Ishikawa (cell line): ENCODE data around the gene TMEM186.

Experiments used
- CEBPB ChIP-seq: IDR thresholded peaks from 2 replicates; pipeline ENCODE4 v1.6.1; 2012
- CREB1 ChIP-seq: IDR thresholded peaks from 2 replicates; pipeline ENCODE4 v1.6.1; 2012; ENCODE audit warnings: low read depth
- EGR1 ChIP-seq: IDR thresholded peaks from 2 replicates; pipeline ENCODE4 v1.6.1; 2012
- EP300 ChIP-seq: IDR thresholded peaks from 2 replicates; pipeline ENCODE4 v1.6.1; 2012; ENCODE audit warnings: borderline replicate concordance
- FOXM1 ChIP-seq: IDR thresholded peaks from 2 replicates; pipeline ENCODE4 v1.6.1; 2012; ENCODE audit warnings: low read depth, borderline replicate concordance
- MAX ChIP-seq: IDR thresholded peaks from 2 replicates; pipeline ENCODE4 v1.6.1; 2012
- NFIC ChIP-seq: IDR thresholded peaks from 2 replicates; pipeline ENCODE4 v1.6.1; 2012
- RAD21 ChIP-seq: IDR thresholded peaks from 2 replicates; pipeline ENCODE4 v1.6.1; 2012; ENCODE audit warnings: low read depth
- REST ChIP-seq: IDR thresholded peaks from 2 replicates; pipeline ENCODE4 v1.6.1; 2012; ENCODE audit warnings: low read depth, mild to moderate bottlenecking
- TAF1 ChIP-seq: IDR thresholded peaks from 2 replicates; pipeline ENCODE4 v1.6.1; 2012; ENCODE audit warnings: low read depth, mild to moderate bottlenecking
- TCF12 ChIP-seq: IDR thresholded peaks from 2 replicates; pipeline ENCODE4 v1.6.1; 2012; ENCODE audit warnings: low read depth
- TEAD4 ChIP-seq: IDR thresholded peaks from 2 replicates; pipeline ENCODE4 v1.6.1; 2012
- USF1 ChIP-seq: IDR thresholded peaks from 2 replicates; pipeline ENCODE4 v1.6.1; 2012
- YY1 ChIP-seq: IDR thresholded peaks from 2 replicates; pipeline ENCODE4 v1.6.1; 2012; ENCODE audit warnings: low read depth
- ZBTB7A ChIP-seq: IDR thresholded peaks from 2 replicates; pipeline ENCODE4 v1.6.1; 2012; ENCODE audit warnings: low read depth

TMEM186 gene

GRCh38 chr16:8812162-8812843 is 14.9 kb upstream of the TMEM186 start:
- no peak for TF ChIP-seq CREB1
- TF ChIP-seq USF1 = no peak

- TF ChIP-seq TAF1 (no peak), TEAD4 (no peak), YY1 (no peak), EGR1 (no peak), NFIC (no peak), TCF12 (no peak), USF1 (no peak), MAX (no peak), RAD21 (no peak), ZBTB7A (no peak), CREB1 (no peak), REST (no peak)
These were observed 11.3 kb upstream of the TMEM186 start for GRCh38 chr16:8808613-8809353.

- TF ChIP-seq CREB1 (no peak), TAF1 (no peak), EGR1 (no peak), RAD21 (no peak), TCF12 (no peak), TEAD4 (no peak), FOXM1 (no peak), CEBPB (no peak), REST (no peak), YY1 (no peak), MAX (no peak), NFIC (no peak), ZBTB7A (no peak), EP300 (no peak)
These were observed 10.6 kb upstream of the TMEM186 start for GRCh38 chr16:8808009-8808408.

GRCh38 chr16:8807189-8807588 is 9.8 kb upstream of the TMEM186 start:
- TF ChIP-seq CREB1 = no peak

GRCh38 chr16:8806272-8806983 is 9.0 kb upstream of the TMEM186 start:
- TF ChIP-seq FOXM1 = no peak
- no peak for TF ChIP-seq USF1
- TF ChIP-seq EGR1 = no peak
- TF ChIP-seq NFIC = no peak
- TF ChIP-seq EP300 = no peak
- no peak for TF ChIP-seq TAF1
- TF ChIP-seq CREB1 = no peak
- TF ChIP-seq MAX = no peak
- no peak for TF ChIP-seq YY1
- no peak for TF ChIP-seq CEBPB
- no peak for TF ChIP-seq REST
- TF ChIP-seq TEAD4 = no peak
